T-helper 1 cell (primary cell): Measurements from ENCODE around the gene GOLGA6L7.
A peak's percentile ranks its signal among the peaks of the same experiment; 100 is the strongest.
"Not testable (repeated sequence)": the region's sequence is repeated elsewhere in the genome, so short reads cannot be mapped to it uniquely, and the experiment has no call there.

ENCODE experiments used
- DNase-seq, 5 donors: peaks; one replicate each; pipeline ENCODE4 v3.0.0-alpha.2; 2012 to 2020

GOLGA6L7 gene

DNA sequence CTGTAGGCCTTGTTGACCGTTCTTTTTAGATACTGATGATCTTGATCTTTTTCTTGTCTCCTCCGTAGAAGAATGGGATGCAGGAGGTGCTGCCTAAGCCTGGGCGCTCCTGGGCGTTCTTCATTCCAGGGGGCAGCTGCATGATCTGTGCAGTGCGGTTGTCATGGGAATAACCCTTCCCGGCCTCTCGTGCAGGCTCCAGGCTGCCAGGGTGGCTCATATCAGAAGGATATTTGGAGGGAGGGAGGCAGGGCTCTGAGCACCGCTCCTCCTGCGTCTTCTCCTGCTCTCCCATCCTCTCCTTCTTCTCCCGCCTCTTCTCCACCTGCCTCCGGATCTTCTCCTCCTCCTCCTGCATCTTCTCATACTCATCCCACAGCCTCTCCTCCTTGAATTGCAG lies 6.2 kb downstream of the GOLGA6L7 start:
- not testable (repeated sequence) for DNase-seq

DNA sequence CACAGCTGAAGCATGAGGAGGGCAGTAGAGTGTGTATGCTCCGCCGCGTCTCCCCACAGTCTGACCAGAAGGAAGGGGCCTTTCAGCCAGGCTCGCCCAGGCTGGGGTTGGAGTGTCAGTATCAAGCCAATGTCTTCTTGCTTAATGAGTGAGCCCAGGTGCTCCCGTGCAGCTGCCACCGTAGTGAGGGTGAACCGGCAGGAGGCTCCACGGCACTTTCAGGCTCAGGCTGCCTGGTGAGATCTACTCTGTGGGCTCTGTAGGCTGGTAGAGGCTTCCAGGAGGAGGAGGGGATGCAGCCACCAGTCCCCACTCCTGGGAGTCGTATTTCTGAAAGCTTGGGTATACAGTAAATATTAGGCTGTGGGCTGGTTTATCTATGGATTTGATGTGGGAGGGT lies 8.2 kb downstream of the GOLGA6L7 start:
- DNase-seq: not testable (repeated sequence)

DNA sequence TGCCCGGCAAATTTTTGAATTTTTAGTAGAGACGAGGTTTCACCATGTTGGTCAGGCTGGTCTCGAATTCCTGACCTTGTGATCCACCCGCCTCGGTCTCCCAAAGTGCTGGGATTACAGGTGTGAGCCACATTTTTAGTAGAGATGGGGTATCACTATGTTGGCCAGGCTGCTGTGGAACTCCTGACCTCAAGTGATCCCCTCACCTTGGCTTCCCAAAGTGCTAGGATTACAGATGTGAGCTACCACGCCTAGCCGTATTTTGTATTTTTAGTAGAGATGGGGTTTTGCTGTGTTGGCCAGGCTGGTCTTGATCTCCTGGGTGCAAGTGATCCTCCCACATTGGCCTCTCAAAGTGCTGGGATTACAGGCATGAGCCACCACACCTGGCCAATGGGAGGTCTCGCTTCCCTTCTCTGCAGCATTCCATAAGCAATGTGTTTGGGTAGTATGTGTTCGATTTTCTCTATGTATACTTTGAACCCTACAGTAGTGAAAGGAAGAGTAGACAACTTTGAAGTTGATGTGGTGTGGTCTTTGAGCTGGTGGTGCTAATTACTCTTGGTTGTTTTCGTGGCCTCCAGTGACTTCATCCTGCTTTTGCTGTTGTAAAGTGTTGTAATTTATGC lies 13.4 kb downstream of the GOLGA6L7 start:
- not testable (repeated sequence) for DNase-seq

DNA sequence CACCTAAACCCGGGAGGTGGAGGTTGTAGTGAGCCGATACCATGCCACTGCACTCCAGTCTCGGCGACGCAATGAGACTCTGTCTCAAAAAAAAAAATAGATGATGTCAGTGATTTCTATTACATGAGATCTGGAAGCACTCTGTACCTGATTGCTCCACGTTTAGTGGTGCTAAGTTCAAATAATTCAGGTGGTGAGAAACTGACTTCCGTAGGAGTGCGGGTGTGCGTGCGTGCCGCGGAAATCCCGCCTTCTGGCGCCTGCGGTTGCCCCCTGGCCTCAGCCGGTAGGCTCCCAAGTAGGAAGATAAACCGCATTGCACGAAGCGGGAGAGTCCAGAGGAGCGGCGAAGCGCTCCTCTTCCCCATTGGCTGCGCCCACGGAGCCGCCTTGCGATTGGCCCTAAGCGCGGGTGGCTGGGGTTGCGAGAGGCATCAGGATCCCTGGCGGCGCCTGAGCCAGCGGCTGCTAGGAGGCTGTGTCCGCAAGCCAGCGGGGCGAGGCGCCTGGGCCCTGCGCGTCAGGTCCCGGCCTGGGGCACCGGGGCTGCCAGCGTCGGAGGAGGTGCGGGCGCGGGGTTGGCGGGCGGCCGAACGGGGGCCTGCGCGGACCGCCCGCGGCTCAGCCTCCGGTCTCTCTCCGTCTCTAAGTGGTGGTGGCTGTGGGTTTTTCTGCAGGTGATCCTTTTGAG lies 16.4 kb downstream of the GOLGA6L7 start:
- peak; percentile 36 to 68 (median 57) for DNase-seq

DNA sequence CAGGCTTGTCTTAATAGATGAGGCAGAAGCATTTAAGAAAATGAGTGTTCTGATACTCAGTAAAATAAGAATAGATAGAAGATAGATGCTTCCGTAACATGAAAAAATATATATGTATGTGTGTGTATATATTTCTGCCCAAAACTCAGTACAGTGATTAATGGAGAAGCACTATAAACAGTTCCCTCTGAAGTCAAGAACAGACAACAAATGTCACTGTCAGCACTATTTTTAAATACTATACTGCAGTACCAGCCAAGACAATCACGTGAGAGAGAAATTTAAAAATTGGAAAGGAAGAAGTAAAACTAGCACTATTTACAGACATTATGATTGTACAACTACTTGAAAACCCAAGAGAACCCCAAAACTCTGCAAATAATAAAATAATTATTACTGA lies 27.0 kb downstream of the GOLGA6L7 start:
- DNase-seq: not testable (repeated sequence)

DNA sequence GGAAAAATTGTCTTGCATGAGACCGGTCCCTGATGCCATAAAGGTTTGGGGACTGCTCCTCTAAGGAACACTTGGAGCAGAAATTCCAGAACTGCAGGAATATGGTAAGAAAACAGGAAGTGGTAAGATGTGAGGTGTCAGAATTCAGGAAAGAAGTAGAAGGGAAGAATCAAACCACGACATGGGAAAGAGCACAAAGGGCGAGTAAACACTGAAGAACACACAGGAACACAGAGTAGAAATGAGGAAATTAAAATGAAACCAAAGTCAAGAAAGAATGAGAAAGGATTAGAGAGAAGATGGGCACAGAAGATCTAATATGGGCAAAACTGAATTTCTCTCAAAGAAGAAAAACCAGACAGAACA lies 28.5 kb downstream of the GOLGA6L7 start:
- DNase-seq: not testable (repeated sequence)

DNA sequence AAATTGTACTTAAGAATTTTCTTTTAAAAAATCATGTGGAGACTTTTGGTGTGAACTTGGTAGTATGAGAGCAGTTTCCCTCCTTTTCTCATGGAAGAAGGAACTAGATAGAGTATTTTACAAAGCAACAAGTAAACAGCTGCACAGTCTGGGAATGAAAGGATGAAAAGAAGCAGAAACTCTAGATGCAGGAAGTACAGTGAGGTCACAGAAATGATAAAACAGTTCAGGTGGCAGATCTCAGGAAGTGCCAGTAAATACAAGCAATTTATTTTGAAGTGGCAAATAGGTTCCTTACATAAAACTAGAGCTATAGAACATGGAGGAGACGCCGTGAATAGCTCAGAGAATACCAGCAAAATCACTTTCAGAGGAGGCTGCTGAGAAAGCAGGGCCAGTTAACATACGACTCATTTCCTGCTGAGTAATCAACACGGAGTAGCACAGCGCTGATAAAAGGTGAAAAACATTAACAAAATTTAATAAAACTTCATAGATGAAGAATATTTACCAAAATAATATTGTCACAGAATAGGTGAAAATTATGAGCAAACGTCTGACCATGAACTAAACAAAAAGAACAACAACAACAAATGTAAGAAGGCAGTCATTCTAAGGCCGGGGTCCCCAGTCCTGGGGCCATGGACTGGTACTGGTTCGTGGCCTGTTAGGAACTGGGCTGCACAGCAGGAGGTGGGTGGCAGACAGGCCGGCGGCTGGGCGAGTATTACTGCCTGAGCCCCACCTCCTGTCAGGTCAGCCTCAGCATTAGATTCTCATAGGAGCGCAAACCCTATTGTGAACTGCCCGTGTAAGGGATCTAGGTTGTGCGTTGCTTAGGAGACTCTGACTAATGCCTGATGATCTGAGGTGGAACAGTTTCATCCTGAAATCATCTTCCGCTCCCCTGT lies 29.2 kb downstream of the GOLGA6L7 start:
- peak in 1 of 5 donors; percentile 8 for DNase-seq

DNA sequence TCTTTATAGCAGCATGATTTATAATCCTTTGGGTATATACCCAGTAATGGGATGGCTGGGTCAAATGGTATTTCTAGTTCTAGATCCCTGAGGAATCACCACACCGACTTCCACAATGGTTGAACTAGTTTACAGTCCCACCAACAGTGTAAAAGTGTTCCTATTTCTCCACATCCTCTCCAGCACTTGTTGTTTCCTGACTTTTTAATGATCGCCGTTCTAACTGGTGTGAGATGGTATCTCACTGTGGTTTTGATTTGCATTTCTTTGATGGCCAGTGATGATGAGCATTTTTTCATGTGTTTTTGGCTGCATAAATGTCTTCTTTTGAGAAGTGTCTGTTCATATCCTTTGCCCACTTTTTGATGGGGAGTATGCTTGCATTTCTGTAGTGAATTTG lies 30.3 kb downstream of the GOLGA6L7 start:
- not testable (repeated sequence) for DNase-seq

DNA sequence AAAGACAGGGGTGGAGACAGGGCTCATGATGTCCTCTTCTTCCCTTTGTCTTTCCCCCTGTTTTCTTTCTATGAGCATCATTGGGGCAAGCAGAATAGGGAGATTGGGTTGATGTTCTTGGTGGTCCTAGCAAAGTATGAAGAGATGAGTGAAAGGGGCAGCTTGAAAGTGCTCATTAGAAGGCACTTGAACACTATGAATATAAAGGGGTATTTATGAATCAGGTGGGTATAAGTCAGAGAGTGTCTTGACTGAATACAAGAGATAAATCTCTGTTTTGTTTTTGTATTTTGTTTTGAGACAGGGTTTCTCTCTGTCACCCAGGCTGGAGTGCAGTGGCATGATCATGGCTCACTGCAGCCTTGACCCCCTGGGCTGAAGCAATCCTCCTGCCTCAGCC lies 34.4 kb downstream of the GOLGA6L7 start:
- DNase-seq: not testable (repeated sequence)

DNA sequence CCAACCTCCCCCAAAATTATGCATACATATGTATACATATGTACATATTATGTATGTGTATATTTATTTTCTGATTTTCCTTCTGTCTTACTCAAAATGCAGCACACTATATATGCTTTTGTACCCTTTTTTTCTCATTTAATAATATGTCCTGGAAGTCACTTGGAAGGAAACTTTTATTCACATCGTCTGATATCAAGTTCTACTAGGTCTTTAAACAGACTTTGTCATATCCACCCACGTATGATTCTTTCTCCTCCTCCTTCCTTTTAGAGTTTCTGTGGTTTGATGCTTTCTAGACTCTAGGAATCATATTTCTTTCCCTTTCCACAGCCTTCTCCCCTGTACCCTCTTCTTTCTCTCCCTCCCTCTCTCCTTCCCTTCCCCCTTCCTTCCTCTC lies 35.1 kb downstream of the GOLGA6L7 start:
- DNase-seq: not testable (repeated sequence)

DNA sequence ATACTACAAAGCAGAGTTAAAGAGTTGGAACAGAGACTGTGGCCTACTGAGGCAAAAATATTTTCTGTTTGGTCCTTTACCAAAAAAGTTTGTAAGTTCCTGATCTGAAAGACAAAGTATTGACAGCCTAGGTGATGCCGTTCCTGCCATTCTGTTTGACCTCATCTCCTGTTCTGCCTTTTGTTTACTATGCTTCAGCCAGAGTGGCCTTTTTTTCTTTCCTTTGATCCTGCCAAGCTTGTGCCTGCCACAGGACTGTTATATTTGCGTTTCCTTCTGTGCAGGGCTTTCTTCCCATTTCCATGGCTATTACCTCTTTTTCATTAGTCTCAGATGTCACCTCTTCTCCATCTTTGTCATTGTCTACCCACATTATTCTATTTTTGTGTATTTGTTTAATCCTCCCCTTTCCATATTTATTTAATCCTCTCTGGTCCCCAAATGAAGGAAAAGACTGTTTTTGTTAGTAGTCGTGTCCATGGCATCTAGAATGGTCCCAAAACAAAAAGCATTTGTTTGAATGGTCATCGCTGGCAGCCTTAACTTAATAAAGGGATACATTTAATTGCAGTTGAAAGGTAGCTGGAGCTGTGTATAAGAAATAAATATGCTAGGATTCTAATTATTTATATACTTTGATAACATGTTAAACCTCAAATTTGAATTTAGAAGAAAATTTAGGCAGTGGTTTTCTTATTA lies 36.4 kb downstream of the GOLGA6L7 start:
- not testable (repeated sequence) for DNase-seq

DNA sequence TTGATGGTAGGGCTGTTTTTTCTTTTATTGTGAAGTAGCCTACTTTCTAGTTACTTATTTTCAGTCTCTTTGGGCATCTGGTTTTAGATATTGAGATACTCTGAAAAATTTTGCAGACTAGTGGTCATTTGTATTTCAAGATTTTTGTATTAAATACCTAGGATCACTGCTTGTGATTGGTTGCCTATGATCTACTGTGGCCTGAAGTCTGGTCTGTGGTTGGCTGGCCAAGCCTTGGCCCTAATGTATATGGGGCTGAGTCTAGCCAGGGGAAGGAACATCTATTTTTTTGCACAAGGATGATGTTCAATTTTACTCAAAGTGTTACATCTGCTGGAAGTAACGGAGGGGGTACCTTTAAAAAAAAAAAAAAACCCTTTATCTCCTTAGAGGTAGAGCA lies 38.0 kb downstream of the GOLGA6L7 start:
- DNase-seq: not testable (repeated sequence)

DNA sequence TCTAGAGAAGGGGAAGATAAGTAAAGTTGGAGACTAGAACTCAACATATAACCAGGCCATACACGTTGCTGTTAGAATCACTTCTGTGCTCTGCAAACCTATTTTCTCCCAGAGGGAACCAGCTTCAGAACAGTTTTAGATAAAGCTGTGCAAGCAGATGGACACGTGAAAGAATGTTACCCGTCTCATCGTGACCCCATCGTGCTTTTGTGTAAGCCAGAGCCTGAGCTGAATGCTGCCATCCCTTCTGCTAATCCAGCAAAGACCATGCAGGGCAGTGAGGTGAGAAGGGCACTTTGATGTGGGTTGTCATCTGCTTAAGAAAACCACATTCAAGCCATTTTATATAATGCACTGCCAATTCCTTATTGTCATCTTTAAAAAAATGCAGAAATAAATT lies 40.3 kb downstream of the GOLGA6L7 start:
- not testable (repeated sequence) for DNase-seq

DNA sequence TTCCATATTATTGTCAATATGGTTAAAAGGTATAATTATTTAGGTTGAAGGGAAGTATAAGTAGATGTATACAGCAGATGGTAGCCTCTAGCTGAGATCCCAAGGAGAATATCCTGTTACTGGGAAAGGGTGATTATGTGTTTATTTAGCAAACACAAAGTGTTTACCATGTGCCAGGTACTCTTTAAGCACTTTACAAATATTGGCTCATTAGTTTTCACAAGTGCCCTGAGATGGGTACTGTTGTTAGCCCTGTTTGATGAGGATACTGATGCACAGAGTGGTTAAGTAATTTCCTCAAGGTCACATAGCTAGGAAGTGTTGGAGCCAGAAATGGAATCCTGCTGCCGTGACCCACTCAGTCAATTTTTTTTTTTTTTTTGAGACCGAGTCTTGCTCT lies 48.1 kb downstream of the GOLGA6L7 start:
- DNase-seq: not testable (repeated sequence)

DNA sequence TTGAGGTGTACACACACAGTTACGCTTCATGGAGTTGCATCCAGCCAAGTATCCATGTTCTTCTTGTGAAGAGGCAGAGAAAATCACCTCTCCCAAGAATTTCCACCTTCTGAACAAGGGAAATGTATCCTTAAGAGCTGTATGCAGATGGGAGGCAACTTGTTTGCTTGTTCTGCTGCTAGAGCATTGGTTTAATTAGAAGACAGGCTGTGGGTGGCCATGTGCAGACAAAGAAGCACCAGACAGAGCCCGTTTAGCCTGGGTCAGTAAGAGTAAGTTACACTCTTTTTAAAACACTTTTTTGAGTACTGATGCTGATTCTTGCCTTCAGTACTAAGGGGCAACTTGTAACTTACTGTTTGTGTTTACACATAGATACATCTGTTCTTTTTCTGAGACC lies 50.2 kb downstream of the GOLGA6L7 start:
- not testable (repeated sequence) for DNase-seq

DNA sequence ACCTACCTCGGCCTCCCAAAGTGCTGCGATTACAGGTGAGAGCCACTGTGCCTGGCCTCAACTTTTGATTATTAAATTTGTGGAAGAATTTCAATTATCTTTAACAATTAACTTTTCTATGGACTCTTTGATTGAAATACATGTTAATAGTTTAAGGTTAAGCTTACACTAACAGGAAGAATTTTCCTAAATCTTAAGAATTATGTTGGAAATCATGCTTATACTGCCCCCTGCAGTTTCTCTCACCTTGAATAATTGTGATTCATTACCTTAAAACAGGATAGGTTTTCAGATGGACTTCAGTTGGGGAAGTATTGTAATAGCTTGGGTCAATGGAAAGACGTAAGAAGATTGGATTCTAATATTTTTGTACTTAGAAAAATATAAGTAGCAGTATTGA lies 54.2 kb downstream of the GOLGA6L7 start:
- DNase-seq: not testable (repeated sequence)
